PC-9 (cell line): ENCODE measurements around the gene SUSD2. TPM values are rescaled to one million over a fixed set of nuclear protein-coding genes. Genes with fewer than 3 reads are reported as not detected.
"Not testable (repeated sequence)": the region's sequence is repeated elsewhere in the genome, so short reads cannot be mapped to it uniquely, and the experiment has no call there.

Source experiments
- BruUV-seq: library from RNA; stranded (reverse); fragments of 400-500 nt; replicated peaks from 2 replicates; lab custom pipeline; 2021; lab: Mats Ljungman, UMichigan
- CTCF ChIA-PET: fragments of 300-600 bp; sonication (Branson Sonifier 250); formaldehyde crosslinking; loops from one replicate; lab custom pipeline; 2022; ENCODE audit warnings: antibody characterized with exemption; lab: Charles Lee
- POLR2A ChIA-PET: fragments of 300-600 bp; sonication (Branson Sonifier 250); formaldehyde crosslinking; loops from one replicate; lab custom pipeline; 2022; ENCODE audit warnings: antibody characterized with exemption; ENCODE audit not compliant: unreplicated experiment; lab: Charles Lee
- DNase-seq, 2 experiments: peaks; one replicate each; pipeline versions ENCODE4 v3.0.0 to v3.0.0-alpha.2; 2015 to 2022; ENCODE audit warnings: mixed read lengths in 1 of 2
- H2AFZ ChIP-seq: fragments of 200-600 bp; sonication (generic); 2 replicates; pipeline ENCODE4 v1.8.1; 2017; ENCODE audit warnings: antibody characterized with exemption
- H3F3A ChIP-seq: fragments of 200-600 bp; sonication (generic); 2 replicates; pipeline ENCODE4 v1.8.1; 2017; ENCODE audit warnings: antibody characterized with exemption, mild to moderate bottlenecking, low read depth; ENCODE audit not compliant: insufficient read depth
- H3K27ac ChIP-seq: fragments of 200-600 bp; sonication (generic); 2 replicates; pipeline ENCODE4 v1.6.1; 2016; ENCODE audit warnings: mixed run types
- H3K27me3 ChIP-seq: fragments of 200-600 bp; sonication (generic); 2 replicates; pipeline ENCODE4 v1.6.1; 2016; ENCODE audit warnings: low read depth, mixed run types; ENCODE audit not compliant: insufficient read depth
- H3K36me3 ChIP-seq: fragments of 200-600 bp; sonication (generic); 2 replicates; pipeline ENCODE4 v1.6.1; 2016; ENCODE audit warnings: low read depth, mixed run types
- H3K4me1 ChIP-seq: fragments of 200-600 bp; sonication (generic); replicated peaks from 2 replicates; pipeline ENCODE4 v1.6.1; 2016; ENCODE audit warnings: mixed run types; ENCODE audit not compliant: insufficient read depth
- H3K4me2 ChIP-seq: fragments of 200-600 bp; sonication (generic); 2 replicates; pipeline ENCODE4 v1.6.1; 2017; ENCODE audit warnings: mixed run types
- H3K4me3 ChIP-seq: fragments of 200-600 bp; sonication (generic); 2 replicates; pipeline ENCODE4 v1.6.1; 2016; ENCODE audit warnings: mixed run types
- H3K79me2 ChIP-seq: fragments of 200-600 bp; sonication (generic); 2 replicates; pipeline ENCODE4 v1.6.1; 2017; ENCODE audit warnings: low read depth, mixed run types
- H3K9me2 ChIP-seq: fragments of 200-600 bp; sonication (generic); 2 replicates; pipeline ENCODE4 v1.8.1; 2017; ENCODE audit warnings: mild to moderate bottlenecking; ENCODE audit not compliant: insufficient read depth
- H3K9me3 ChIP-seq: fragments of 200-600 bp; sonication (generic); 2 replicates; pipeline ENCODE4 v1.8.1; 2016; ENCODE audit warnings: low read depth; ENCODE audit not compliant: insufficient read depth
- H4K20me1 ChIP-seq: fragments of 200-600 bp; sonication (generic); 2 replicates; pipeline ENCODE4 v1.8.1; 2017; ENCODE audit not compliant: insufficient read depth
- EZH2 ChIP-seq: fragments of 200-600 bp; sonication (generic); IDR thresholded peaks from 2 replicates; pipeline ENCODE4 v1.8.0; 2017; ENCODE audit warnings: antibody characterized with exemption, low read depth
- intact Hi-C: fragments of 100-400 bp; cut with micrococcal nuclease; formaldehyde crosslinking; loops from one replicate; pipeline ENCODE4 v1.10.0; 2022; ENCODE audit not compliant: unreplicated experiment
- total RNA-seq: library from RNA; stranded (reverse); gene quantifications from 2 replicates; pipeline ENCODE4 v1.2.3, GENCODE V29; 2021
- TF ChIP-seq, protein P1 (sequence below): fragments of 200-600 bp; sonication (generic); conservative IDR thresholded peaks from 2 replicates; pipeline ENCODE4 v1.6.1; 2017; ENCODE audit warnings: mixed run types, antibody characterized with exemption, mild to moderate bottlenecking, moderate library complexity

Gene SUSD2
- total RNA-seq, 1 experiment from 2014 or later: 5.5 TPM

DNA sequence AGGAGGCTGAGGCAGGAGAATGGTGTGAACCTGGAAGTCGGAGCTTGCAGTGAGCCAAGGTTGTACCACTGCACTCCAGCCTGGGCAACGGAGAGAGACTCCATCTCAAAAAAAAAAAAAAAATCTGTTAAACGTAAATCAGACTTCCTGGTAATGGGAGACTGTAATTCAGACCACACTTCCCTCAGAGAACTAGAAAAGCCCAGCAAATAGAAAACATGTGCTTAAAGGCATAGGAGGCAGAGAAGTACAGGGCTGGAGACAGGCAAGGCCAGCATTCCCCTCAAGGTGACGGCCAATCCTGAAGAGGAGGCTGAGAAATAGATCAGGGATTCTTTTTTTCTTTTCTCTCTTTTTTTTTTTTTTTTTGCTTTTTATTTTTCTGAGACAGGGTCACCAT, 55.4 kb downstream of the SUSD2 start:
- no TSS peak for BruUV-seq

DNA sequence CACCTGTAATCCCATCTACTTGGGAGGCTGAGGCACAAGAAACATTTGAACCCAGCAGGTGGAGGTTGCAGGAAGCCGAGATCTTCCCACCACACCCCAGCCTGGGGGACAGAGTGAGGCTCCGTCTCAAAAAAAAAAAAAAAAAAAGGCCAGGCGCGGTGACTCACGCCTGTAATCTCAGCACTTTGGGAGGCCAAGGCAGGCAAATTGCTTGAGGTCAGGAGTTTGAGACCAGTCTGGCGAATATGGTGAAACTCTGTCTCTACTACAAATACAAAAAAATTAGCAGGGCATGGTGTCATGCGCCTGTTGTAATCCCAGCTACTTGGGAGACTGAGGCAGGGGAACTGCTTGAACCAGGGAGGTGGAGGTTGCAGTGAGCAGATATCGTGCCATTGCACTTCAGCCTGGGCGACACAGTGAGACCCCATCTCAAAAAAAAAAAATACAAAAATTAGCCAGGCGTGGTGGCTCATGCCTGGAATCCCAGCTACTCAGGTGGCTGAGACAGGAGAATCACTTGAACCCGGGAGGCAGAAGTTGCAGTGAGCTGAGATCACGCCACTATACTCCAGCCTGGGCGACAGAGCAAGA, 56.9 kb downstream of the SUSD2 start:
- peak in 1 of 2 experiments; percentile 60 for DNase-seq
- H2AFZ ChIP-seq, H3K27ac ChIP-seq, H3K79me2 ChIP-seq, H4K20me1 ChIP-seq, BruUV-seq, H3K9me2 ChIP-seq, POLR2A ChIA-PET, intact Hi-C loops, H3K9me3 ChIP-seq, CTCF ChIA-PET, H3K4me2 ChIP-seq, H3K36me3 ChIP-seq, H3F3A ChIP-seq, H3K4me1 ChIP-seq, H3K4me3 ChIP-seq, H3K27me3 ChIP-seq: not testable (repeated sequence)

More for the DNA sequence above, 55.4 kb downstream of the SUSD2 start:
- Histone ChIP-seq H3K79me2 (no peaks in the 10 kb centered on the region), H3K27ac (no peak overlapping the region), H2AFZ (no peak overlapping the region), H3K9me2 (no peaks in the 10 kb centered on the region), H3K4me3 (no peak overlapping the region), H3K4me2 (no peak overlapping the region), H3F3A (no peaks in the 10 kb centered on the region), H3K27me3 (no peaks in the 10 kb centered on the region), H3K36me3 (no peaks in the 10 kb centered on the region), H4K20me1 (no peaks in the 10 kb centered on the region), H3K9me3 (no peaks in the 10 kb centered on the region), H3K4me1 (no peaks in the 10 kb centered on the region; the same call in 1 of the 2 replicates)
- intact Hi-C loops: no loop called here
- ChIA-PET CTCF (no interaction called here), POLR2A (no interaction called here)
- TF ChIP-seq EZH2: no peak
- TF ChIP-seq, protein P1, sequence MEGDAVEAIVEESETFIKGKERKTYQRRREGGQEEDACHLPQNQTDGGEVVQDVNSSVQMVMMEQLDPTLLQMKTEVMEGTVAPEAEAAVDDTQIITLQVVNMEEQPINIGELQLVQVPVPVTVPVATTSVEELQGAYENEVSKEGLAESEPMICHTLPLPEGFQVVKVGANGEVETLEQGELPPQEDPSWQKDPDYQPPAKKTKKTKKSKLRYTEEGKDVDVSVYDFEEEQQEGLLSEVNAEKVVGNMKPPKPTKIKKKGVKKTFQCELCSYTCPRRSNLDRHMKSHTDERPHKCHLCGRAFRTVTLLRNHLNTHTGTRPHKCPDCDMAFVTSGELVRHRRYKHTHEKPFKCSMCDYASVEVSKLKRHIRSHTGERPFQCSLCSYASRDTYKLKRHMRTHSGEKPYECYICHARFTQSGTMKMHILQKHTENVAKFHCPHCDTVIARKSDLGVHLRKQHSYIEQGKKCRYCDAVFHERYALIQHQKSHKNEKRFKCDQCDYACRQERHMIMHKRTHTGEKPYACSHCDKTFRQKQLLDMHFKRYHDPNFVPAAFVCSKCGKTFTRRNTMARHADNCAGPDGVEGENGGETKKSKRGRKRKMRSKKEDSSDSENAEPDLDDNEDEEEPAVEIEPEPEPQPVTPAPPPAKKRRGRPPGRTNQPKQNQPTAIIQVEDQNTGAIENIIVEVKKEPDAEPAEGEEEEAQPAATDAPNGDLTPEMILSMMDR: no peak
- DNase-seq: no peak

Other genes starting within 250 kb of the SUSD2 start
- gene GSTT2B, start 220.3 kb upstream of the SUSD2 start, total RNA-seq: 0.50 TPM in 1 of 2 replicates, not detected in the other
- not detected in 2 replicates for gene DDTL, start 214.6 kb upstream of the SUSD2 start, total RNA-seq
- gene DDT, start 207.0 kb upstream of the SUSD2 start, total RNA-seq: 42.0 and 67.9 TPM in 2 replicates
- gene GSTT2, start 201.4 kb upstream of the SUSD2 start, total RNA-seq: 0.79 TPM in 1 of 2 replicates, not detected in the other
- gene GSTT4, start 176.0 kb upstream of the SUSD2 start, total RNA-seq: not detected in 2 replicates
- 39.0 and 39.3 TPM in 2 replicates for gene CABIN1, start 170.2 kb upstream of the SUSD2 start, total RNA-seq
- not detected in 2 replicates for gene GGT5, start 63.6 kb downstream of the SUSD2 start, total RNA-seq
- 37.6 and 38.9 TPM in 2 replicates for gene SPECC1L, start 89.3 kb downstream of the SUSD2 start, total RNA-seq
- 1.8 and 2.6 TPM in 2 replicates for gene ADORA2A, start 246.1 kb downstream of the SUSD2 start, total RNA-seq